Measurements from ENCODE around the gene ZNF320.
"Not testable (repeated sequence)": the region's sequence is repeated elsewhere in the genome, so short reads cannot be mapped to it uniquely, and the experiment has no call there.

The ZNF320 gene

DNA sequence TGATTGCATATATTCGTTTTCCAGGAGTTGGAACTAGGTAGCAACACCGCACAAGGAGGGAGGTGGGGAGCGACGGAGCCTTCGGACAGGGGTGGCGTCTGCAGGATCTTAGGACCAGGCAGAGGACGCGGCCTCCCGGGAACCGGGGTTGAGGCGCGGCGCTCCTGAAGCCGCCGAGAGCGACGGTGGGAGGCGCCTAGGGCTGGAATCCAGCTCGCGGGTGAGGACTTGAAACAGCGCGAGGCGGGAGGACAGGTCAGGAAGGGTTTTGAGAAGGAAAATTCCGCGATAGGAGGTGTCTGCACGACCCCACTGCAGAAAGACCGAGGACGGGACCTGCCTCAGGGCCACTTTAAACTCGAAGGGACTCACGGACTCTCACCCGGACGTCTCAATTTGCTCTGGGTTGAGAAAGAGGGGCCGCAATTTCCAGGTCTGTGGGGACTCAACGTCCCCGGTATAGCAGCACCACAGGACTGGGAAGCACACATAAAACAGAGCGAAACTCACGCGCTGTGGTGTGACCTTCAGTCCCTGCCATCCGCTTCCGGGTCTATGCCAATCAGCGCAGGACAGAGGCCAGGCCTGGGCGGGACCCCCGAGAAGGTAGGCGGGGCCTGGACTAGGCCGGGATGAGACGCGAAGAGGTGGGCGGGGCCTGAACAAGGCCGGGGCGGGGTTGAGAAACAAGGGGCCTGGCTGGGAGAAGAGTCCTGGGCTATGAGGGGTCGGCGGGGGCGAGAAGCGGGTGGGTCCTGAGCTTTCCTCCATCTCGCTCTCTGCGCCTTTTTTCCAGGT lies at the start of gene ZNF320:
Gene ZNF320, minus strand, starts transcription at position 498 of the 798 bp plus-strand sequence. CDS start 7,380 bp downstream, outside the sequence.
- H2AFZ ChIP-seq (ENCODE audit: low read depth, low read length) = 0 out of 2 replicates have a peak within 1 kb of the TSS, but pooled peaks have one; percentile 10
- H4K20me1 ChIP-seq (ENCODE audit: insufficient read depth, low read length) = peaks cover 18% of the 10 kb centered on the region
- TF ChIP-seq, protein P1, sequence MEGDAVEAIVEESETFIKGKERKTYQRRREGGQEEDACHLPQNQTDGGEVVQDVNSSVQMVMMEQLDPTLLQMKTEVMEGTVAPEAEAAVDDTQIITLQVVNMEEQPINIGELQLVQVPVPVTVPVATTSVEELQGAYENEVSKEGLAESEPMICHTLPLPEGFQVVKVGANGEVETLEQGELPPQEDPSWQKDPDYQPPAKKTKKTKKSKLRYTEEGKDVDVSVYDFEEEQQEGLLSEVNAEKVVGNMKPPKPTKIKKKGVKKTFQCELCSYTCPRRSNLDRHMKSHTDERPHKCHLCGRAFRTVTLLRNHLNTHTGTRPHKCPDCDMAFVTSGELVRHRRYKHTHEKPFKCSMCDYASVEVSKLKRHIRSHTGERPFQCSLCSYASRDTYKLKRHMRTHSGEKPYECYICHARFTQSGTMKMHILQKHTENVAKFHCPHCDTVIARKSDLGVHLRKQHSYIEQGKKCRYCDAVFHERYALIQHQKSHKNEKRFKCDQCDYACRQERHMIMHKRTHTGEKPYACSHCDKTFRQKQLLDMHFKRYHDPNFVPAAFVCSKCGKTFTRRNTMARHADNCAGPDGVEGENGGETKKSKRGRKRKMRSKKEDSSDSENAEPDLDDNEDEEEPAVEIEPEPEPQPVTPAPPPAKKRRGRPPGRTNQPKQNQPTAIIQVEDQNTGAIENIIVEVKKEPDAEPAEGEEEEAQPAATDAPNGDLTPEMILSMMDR (IDR thresholded peaks at IDR 0.05; ENCODE audit: low read depth, low read length) = no peak
- TF ChIP-seq EZH2phosphoT487 (IDR thresholded peaks at IDR 0.05; ENCODE audit: low read depth) = no peak
- H3K4me1 ChIP-seq (ENCODE audit: low read length) = peaks cover 52% of the 10 kb centered on the region
- H3K27ac ChIP-seq (ENCODE audit: low read length) = peak within 1 kb of the TSS; percentile 95
- peak within 1 kb of the TSS; percentile 96 for H3K9ac ChIP-seq (ENCODE audit: low read length)
- H3K4me3 ChIP-seq (ENCODE audit: low read length) = peak within 1 kb of the TSS; percentile 92
- H3K4me2 ChIP-seq (ENCODE audit: low read length) = peak within 1 kb of the TSS; percentile 100
- peaks cover 84% of the 10 kb centered on the region for H3K79me2 ChIP-seq (ENCODE audit: low read length)
- no peaks in the 10 kb centered on the region for H3K9me3 ChIP-seq (ENCODE audit: insufficient read depth, low read length)
- H3K36me3 ChIP-seq (replicated peaks; ENCODE audit: low read depth, low read length) = peaks cover 26% of the 10 kb centered on the region
- no peaks in the 10 kb centered on the region for H3K27me3 ChIP-seq (ENCODE audit: low read depth, low read length)

DNA sequence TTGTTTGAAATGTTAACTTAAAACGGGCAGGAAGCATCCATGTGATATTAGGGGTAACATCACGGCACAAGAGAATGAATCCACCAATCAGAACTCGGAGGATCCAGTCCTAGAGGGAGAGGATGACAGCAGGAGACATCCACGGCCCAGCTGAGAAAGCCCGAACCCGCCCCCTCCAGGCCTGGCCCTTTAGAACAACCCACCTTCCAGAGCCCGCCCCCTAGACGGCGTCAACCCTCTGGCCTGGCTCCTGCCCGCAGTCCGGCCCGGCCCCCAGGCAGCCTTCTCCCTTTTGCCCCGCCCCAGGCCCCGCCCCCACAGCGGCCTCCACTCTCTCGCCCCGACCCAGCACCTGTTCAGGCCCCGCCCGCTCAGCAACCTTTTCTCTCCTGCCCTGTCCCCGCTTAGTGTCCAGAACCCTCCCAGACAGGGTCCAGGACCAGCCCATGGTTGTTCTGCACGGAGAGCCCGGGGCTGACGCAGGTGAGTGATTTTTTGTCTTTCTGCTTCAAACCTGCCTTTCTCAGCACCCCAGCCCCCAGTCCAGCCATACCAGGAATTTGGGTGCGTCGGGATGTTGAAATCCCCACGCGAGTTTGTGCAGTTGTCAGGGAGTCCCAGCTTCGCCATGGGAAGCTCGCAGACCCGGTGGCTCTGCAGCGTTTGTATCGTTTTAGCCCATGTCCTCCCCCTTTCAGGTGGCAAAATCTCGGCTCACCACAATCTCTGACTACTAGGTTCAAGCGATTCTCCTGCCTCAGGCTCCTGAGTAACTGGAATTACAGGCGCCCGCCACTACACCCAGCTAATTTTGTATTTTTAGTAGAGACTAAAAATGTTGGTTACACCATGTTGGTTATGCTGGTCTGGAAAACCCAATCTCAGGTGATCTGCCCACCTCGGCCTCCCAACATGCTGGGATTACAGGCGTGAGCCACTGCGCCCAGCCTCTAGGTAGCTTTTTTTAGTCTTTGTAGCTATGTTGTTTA lies 49.2 kb upstream of the ZNF320 start:
- TF ChIP-seq EZH2phosphoT487 (IDR thresholded peaks at IDR 0.05; ENCODE audit: low read depth) = no peak
- TF ChIP-seq, protein P1 (IDR thresholded peaks at IDR 0.05; ENCODE audit: low read depth, low read length) = no peak

DNA sequence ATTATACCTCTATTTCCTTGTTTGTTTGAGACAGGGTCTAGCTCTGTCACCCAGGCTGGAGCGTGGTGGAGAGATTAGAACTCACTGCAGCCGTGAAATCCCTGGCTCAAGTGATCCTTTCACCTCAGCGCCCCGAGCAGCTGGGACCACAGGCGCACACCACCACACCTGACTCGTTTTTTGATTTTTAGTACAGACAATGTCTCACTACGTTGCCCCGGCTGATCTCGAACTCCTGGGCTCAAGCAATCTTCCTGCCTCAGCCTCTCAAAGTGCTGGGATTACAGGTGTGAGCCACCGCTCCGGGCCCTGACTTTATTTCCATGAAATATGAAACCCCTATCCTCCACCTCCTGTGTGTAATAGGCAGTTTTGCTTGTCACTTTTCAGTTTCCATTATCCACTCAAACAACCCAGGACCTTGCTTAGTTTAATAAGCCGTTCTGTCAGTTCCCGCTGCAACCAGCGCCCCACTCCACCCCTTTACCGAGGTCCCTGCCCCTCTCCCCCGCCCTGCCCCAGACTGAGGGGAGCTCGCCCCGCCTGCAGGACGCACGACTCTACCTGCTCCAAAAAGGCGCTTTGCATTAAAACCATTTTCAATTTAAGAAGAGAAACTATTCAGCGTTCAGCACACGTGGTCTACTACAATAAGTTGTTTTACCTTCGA lies 48.4 kb upstream of the ZNF320 start:
- Histone ChIP-seq H3K4me1 (ENCODE audit: low read length) (peaks cover 2% of the 10 kb centered on the region; the same call in 1 of the 2 replicates), H4K20me1 (ENCODE audit: insufficient read depth, low read length) (no peaks in the 10 kb centered on the region), H3K27me3 (ENCODE audit: low read depth, low read length) (no peaks in the 10 kb centered on the region), H3K4me3 (ENCODE audit: low read length) (no peak overlapping the region), H2AFZ (ENCODE audit: low read depth, low read length) (no peak overlapping the region), H3K9me3 (ENCODE audit: insufficient read depth, low read length) (peaks cover 20% of the 10 kb centered on the region), H3K9ac (ENCODE audit: low read length) (no peak overlapping the region), H3K79me2 (ENCODE audit: low read length) (peaks cover 16% of the 10 kb centered on the region), H3K4me2 (ENCODE audit: low read length) (no peak overlapping the region), H3K36me3 (replicated peaks; ENCODE audit: low read depth, low read length) (peaks cover 31% of the 10 kb centered on the region), H3K27ac (ENCODE audit: low read length) (no peak overlapping the region)
- TF ChIP-seq EZH2phosphoT487 (IDR thresholded peaks at IDR 0.05; ENCODE audit: low read depth) = no peak
- TF ChIP-seq, protein P1 (IDR thresholded peaks at IDR 0.05; ENCODE audit: low read depth, low read length) = no peak

More for the DNA sequence above, 49.2 kb upstream of the ZNF320 start:
- Histone ChIP-seq H3K36me3 (replicated peaks; ENCODE audit: low read depth, low read length) (peaks cover 39% of the 10 kb centered on the region), H2AFZ (ENCODE audit: low read depth, low read length) (no peak overlapping the region), H3K27ac (ENCODE audit: low read length) (no peak overlapping the region), H3K9ac (ENCODE audit: low read length) (no peak overlapping the region), H3K4me3 (ENCODE audit: low read length) (no peak overlapping the region), H3K4me1 (ENCODE audit: low read length) (no peaks in the 10 kb centered on the region), H3K4me2 (ENCODE audit: low read length) (no peak overlapping the region), H3K9me3 (ENCODE audit: insufficient read depth, low read length) (peaks cover 28% of the 10 kb centered on the region), H3K27me3 (ENCODE audit: low read depth, low read length) (no peaks in the 10 kb centered on the region), H3K79me2 (ENCODE audit: low read length) (peaks cover 7% of the 10 kb centered on the region), H4K20me1 (ENCODE audit: insufficient read depth, low read length) (no peaks in the 10 kb centered on the region)

DNA sequence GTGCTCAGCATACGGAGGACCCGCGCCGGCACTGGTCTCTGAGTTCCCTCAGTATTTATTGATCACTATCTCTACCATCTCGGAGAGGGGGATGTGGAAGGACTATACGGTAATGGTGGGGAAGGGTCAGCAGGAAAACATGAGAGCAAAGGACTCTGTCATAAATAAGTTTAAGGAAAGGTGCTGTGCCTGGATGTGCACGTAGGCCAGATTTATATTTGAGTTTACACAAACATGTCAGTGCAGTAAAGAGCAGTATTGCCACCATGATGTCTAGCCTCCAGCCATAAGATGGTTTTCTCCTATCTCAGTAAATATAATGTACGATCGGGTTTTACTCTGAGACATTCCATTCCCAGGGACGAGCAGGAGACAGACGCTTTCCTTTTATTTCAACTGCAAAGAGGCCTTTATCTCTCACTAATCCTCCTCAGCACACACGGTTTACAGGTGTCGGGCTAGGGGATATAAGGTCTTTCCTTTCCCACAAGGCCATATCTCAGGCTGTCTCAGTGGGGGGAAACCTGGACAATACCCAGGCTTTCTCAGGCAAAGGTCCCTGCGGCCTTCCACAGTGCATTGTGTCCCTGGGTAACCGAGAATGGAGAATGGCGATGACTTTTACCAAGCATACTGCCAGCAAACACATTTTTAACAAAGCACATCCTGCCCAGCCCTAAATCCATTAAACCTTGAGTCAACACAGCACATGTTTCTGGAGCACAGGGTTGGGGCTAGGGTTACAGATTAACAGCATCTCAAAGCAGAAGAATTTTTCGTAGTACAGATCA lies 47.5 kb upstream of the ZNF320 start:
- H3K79me2 ChIP-seq (ENCODE audit: low read length) = peaks cover 24% of the 10 kb centered on the region
- H4K20me1 ChIP-seq (ENCODE audit: insufficient read depth, low read length); H3K4me3 ChIP-seq (ENCODE audit: low read length); H3K9ac ChIP-seq (ENCODE audit: low read length); H3K4me1 ChIP-seq (ENCODE audit: low read length); H3K4me2 ChIP-seq (ENCODE audit: low read length); H2AFZ ChIP-seq (ENCODE audit: low read depth, low read length); H3K27me3 ChIP-seq (ENCODE audit: low read depth, low read length); H3K27ac ChIP-seq (ENCODE audit: low read length): not testable (repeated sequence)
- H3K36me3 ChIP-seq (replicated peaks; ENCODE audit: low read depth, low read length) = peaks cover 27% of the 10 kb centered on the region
- peaks cover 11% of the 10 kb centered on the region; the same call in 1 of the 2 replicates for H3K9me3 ChIP-seq (ENCODE audit: insufficient read depth, low read length)
